NCI-H524 treated with DMSO at 0.1 percent for 48 hours (cell line): ENCODE data around the gene TMEM117.
"Not testable (repeated sequence)": the region's sequence is repeated elsewhere in the genome, so short reads cannot be mapped to it uniquely, and the experiment has no call there.

Experiments
- DNase-seq: peaks from one replicate; lab custom pipeline; 2025; lab: John Stamatoyannopoulos, UW

The TMEM117 gene

GRCh38 chr12:43840338-43840737 is 4.5 kb downstream of the TMEM117 start:
- no peak for DNase-seq

GRCh38 chr12:43841253-43841652 is 5.4 kb downstream of the TMEM117 start:
- DNase-seq: no peak

DNA sequence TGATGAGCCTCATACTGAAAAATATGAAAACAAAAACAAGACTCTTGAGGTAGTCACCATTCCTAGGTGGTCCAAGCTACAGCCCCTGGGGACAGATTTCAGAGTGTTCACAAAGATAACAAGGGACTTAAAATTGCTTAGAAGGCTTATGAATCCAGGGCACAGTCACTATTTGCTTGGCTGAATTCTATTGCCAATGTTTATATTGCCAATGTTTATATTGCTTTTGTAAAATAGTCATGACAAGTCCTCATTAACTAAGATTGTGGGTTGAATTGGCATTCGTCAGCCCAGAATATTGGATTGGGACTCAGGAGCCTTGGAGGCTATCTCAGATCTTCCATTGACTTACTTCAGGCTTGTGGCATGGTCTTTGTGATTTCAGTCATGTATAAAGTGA is 6.4 kb downstream of the TMEM117 start:
- no peak for DNase-seq

- DNase-seq: not testable (repeated sequence)
These were observed 11.7 kb downstream of the TMEM117 start for GRCh38 chr12:43847425-43848225.

GRCh38 chr12:43848226-43848507 is 12.3 kb downstream of the TMEM117 start:
- no peak for DNase-seq

- no peak for DNase-seq
These were observed 12.9 kb downstream of the TMEM117 start for GRCh38 chr12:43848786-43849185.

DNA sequence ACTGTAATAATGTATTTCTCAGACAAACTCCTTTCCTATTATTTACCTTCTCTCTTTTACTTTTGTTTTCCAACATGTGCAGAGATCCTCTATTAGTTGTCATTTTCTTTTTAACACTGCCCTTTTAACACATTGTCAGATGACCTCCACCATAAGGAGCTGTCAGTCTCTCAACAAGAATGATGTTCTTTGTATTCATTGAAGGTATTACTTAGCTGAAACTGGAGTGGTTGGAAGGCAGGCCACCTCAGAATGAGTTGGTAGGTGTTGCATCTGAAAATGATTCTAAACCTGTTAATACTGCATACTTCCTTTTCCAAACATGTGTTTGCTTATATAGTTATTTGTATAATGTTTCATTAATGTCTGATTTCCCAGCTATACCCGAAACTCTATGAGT is 16.9 kb downstream of the TMEM117 start:
- no peak for DNase-seq

DNA sequence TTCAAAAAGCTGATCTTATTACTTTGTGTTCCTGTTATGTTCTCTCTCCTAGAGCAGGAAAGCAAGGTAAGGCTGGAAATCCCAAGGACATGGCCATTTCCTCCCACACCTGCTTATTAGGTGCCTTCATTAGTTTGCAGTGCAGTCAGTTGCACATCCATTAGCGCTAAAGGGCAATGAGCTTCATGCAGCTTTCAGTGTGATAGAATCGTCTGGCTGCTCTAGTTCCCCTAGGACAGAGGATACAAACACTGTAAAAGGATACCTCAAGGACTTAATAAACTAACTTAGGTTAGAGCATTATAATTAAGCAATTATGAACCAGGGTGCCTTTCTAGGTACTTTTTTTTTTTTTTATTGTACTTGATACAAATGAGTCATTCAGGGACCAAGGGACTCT is 21.1 kb downstream of the TMEM117 start:
- no peak for DNase-seq

DNA sequence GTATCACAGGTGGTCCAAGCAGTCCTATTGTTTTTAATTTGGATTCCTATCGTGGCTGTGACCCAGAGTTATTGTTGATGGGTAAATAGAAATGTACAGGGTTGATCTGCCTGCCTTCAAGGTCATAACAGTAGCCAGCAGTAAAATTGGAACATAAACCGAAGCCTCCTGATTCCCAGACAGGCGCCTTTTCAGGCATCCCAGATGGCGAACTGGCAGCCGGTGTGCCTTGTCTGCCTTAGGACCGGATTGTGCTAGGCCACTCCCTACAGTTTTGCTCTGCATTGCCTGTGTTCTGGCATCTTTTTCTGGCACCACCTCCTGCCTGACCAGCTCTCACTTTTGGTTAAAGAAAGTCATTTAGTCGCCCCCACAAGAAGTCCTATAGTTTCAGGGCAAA is 22.2 kb downstream of the TMEM117 start:
- no peak for DNase-seq

DNA sequence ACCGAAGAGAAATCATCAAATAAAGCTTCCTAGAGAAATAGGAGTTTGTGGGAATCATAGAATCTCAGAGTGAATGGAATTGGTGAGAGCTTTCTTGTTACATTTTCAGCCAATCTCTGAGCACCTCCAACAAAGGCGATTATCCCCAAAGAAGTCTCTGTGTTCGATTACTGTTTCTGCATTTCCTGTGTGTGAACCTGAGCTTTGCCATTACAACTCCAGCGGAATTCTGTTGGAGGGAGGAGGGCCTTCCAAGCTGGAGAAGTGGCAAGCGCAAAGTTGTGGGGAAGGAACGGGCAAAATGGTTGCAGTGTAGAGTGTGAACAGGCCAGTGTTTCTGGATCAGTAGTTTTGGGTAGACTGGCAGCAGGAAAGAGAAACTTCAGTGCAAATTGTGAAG is 23.1 kb downstream of the TMEM117 start:
- no peak for DNase-seq

- DNase-seq: no peak
These were observed 25.3 kb downstream of the TMEM117 start for GRCh38 chr12:43861015-43861839.

GRCh38 chr12:43861840-43862150 is 25.9 kb downstream of the TMEM117 start:
- no peak for DNase-seq

GRCh38 chr12:43863770-43864366 is 28.0 kb downstream of the TMEM117 start:
- no peak for DNase-seq

GRCh38 chr12:43864557-43864956 is 28.7 kb downstream of the TMEM117 start:
- DNase-seq: not testable (repeated sequence)

DNA sequence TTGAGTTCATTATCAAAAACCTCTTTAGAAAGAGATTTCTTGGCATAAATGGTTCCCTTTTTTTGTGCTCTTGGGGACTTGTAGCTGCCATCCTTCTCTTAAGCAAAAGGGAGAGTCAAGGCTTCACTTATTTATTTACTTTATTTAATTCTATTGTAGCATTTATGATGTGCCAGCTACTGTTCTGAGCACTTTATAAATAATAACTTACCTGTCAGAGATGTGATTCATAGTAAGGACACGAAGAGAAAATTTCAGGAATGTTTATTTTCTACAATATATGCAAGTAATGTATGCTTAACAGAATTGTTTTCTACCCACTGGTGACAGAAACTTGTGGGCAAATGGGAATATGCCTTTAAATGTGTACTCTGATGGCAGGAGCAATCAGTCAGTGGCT is 33.3 kb downstream of the TMEM117 start:
- no peak for DNase-seq

GRCh38 chr12:43869765-43870164 is 33.9 kb downstream of the TMEM117 start:
- not testable (repeated sequence) for DNase-seq

DNA sequence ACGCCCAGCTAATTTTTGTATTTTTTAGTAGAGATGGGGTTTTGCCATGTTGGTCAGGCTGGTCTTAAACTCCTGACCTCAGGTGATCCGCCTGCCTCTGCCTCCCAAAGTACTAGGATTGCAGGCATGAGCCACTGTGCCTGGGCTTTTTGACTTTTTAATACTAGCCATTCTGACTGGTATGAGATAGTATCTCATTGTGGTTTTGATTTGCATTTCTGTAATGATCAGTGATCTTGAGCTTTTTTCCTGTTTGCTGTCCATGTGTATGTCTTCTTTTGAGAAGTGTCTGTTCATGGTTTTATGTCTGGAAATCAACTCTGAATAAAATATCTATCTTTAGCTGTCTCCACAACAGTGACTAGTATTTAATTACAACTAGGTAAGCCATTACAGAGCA is 35.4 kb downstream of the TMEM117 start:
- not testable (repeated sequence) for DNase-seq

GRCh38 chr12:43872396-43872795 is 36.5 kb downstream of the TMEM117 start:
- no peak for DNase-seq

DNA sequence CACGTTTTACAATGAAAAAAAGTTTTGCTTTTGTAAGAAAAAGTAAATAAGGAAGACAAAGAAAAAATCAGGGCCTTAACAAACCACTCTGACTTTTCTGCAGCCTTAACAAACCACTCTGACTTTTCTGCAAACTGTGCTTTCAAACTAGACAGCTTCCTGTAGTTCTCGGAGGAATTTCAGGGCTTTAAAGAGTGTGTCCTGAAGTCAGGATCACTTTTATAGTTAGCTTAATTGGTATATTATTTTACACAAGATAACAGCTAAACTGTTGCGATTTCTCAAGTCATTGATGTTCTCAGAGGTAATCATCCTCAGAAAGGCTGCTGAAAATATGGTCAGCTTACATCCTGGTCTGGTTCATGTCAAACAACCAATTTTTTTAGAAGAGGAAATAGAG is 42.2 kb downstream of the TMEM117 start:
- DNase-seq: no peak

DNA sequence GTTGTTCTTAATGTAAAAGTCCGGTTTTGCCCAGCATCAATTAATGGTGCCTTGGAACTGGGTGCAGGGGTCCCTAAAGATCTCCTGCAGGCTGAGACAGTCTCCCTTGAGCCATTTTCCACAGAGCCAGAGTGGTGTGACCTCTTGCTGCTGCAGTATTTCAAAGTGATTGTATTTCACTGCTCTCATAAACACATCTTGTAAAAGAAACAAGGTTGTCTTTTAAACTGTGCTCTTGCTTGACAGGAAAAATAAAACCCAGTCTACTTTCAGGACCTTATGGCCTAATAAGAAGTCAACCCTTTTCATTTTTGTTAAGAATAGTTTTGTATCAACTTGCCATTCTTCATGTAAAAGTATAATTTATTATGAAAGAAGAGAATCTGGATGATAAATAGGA is 44.7 kb downstream of the TMEM117 start:
- DNase-seq: no peak

GRCh38 chr12:43882578-43883178 is 46.8 kb downstream of the TMEM117 start:
- DNase-seq: no peak

DNA sequence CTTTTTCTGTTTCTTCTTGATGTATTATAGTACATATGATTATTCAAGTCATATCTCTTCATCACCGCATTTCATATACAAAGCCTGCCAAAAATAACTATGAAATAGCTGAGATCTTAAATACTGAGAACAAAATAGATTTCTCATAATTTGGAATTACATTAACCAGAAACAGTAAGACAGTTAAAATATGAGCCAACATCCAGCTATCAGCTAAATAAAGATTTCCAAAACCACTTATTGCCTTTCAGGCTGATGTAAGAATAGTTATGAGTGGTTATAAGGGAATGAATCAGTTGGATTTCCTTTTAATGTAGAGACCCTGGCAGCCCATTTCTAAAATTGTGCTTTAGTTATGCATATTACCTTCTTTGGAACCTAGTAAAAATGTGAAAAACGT is 47.4 kb downstream of the TMEM117 start:
- no peak for DNase-seq

DNA sequence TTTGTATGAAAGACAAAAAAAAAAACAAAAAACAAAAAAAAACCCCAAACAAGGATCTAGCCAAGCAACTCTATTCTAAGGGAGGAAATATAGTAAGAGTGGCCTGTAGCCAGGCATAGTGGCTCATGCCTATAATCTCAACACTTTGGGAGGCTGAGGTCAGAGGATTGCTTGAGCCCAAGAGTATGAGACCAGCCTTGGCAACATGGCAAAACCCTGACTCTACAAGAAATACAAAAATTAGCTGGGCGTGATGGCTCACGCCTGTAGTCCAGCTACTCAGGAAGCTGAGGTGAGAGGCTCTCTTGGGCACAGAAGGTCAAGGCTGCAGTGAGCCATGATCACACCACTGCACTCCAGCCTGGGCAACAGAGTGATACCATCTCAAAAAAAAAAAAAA is 47.9 kb downstream of the TMEM117 start:
- no peak for DNase-seq
